Stimulated activated naive CD4-positive, alpha-beta T cell (primary cell): ENCODE results near the gene CHKA.

ENCODE experiments used
- DNase-seq, 6 experiments: peaks; one replicate each; lab custom pipeline; 2025; lab: John Stamatoyannopoulos, UW

The CHKA gene

DNA sequence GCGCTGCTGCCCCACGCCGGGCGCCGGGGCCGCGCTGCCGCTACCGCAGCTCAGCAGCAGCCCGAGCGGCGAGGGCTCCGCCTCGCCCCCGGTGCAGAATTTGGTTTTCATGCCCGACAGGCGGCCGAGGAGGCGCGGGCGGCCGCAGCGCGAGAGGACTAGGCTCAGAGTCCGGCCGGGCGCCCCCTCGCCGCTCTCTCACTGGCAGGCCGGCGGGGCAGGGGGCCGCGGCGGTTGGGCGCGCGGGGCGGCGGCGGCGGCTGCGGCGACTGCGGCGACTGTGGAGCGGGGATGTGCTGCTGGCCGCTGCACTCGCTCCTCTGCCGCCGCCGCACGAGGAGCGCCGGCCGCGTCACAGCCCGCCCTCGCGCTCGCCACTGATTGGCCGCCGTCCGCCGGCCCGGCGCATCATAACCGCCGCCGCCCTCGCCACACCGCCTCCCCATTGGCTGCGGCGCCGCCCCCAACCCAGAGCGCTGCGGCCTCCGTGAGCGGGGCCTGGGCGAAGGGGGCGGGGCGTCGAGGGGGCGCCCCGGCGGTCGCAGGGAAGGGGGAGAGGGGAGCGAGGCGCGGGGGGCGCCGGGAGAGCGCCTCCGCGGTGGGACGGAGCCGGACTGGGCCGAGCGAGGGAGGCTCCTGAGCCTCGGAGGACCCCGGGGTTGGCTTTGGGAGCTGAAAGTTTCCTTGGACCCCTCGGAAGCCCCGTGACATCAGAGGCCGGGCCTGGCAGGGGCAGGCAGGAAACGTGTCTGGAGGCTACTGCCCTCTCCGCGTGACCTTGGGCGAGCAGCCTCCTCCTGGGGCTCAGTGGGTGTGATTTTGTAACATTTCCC is at the start of gene CHKA:
CHKA (minus strand) TSS at position 322 of the 833 bp plus-strand sequence; CDS start at position 111, 211 bp downstream.
- DNase-seq, result peak; percentile 64 to 80 (median 74)

DNA sequence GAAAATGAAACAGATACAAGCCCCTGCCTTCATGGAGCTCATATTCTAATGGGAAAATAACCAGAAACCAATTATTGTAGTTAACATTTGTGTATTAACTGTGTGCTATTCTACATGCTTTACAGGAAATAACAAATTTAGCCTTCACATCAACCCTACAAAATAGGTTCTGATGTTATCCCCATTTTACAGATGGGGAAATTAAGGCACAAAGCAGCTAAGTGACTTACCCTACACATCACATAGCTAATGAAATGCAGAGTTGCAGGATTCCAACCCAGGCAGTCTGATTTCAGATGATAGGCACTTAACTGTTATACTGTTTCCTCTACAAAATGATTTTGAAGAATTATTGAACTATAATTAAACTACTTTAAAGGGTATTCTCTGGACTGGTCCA is 48.3 kb upstream of the CHKA start:
- DNase-seq, result no peak

DNA sequence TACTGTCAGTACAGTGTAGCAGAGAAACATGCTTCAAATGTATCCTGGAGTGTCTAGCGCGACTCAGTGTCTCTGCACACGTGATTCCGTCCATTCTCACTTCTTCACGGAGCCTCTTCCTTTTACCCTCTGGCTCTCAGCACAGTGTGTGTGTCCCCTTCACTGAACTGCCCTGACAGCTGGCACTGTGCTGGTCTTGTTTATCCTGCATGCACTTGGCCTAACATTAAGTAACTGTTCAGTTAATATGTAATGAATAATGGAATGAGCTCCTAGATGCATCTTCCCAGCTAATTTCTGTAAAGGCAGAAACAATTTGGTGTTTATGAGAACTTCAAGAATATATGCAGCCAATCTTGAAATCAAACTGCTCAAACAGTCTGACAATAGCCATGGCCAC is 47.5 kb upstream of the CHKA start:
- no peak for DNase-seq

DNA sequence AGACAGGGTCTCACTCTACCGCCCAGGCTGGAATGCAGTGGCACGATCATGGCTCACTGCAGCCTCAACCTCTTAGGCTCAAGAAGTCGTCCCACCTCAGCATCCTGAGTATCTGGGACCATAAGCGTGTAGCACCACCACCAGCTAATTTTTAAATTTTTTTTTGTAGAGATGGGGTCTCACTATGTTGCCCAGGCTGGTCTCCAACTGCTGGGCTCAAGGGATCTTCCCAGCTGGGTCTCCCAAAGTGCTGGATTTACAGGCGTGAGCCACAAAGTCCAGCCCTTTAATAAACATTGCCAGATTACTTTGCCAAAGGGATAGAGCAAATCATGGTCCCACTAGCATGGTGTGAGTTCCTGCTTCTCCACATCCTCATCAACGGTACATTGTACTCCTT is 46.3 kb upstream of the CHKA start:
- DNase-seq, result no peak

DNA sequence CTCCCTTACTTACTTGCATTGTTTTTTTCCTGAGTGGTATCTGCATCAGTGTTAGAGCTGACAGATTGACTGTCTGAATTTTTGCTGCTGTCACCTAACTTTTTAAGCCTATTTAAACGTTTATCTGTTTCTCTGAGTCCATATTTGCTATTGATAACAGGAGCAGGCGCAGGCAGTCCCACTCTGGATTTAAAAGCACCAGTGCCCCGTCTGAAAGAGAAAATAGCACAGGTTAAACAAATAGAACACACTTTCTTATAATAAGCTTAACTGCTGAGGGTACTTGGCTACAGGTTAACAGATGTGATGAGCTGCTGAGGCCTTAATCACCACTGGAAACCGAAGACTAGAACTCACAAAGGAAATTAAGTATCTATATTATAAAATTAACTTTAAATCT is 45.8 kb upstream of the CHKA start:
- DNase-seq, result no peak

DNA sequence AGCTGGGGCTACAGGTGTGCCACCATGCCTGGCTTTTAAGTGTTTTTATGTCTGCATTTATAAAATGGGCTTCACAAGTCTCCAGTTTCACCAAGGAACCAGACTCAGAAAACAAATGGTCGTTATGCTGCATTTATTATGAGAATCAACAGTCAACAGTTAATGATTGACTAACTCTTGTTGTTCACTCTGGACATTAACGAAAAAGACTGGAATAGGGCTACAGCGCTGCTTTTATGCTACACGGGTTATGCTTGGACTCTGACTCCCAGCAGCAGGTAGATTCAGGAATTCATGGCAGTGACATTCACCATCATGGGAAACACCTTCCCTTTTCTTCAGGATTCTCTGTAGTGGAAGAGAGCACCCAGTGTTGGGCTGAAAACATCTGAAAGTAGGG is 44.4 kb upstream of the CHKA start:
- DNase-seq, result no peak

DNA sequence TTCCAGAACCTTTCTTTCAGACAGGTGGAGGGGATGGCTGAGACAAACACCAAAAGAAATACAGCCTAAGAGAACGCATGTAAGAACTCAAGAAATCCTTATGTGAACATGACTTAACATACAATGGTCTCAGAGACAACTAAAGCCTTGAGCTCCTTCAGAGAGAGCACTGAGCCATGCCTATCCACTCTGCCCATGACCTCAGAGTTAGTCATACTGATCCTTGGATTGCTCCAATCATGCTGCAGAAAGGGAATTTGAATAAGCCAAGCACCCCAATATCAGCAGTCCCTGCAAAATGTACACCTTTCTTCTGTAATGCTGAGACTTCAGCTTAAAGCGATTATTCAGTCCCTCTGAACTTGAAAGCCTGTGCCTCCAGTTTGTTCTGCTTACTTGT is 43.2 kb upstream of the CHKA start:
- no peak for DNase-seq

DNA sequence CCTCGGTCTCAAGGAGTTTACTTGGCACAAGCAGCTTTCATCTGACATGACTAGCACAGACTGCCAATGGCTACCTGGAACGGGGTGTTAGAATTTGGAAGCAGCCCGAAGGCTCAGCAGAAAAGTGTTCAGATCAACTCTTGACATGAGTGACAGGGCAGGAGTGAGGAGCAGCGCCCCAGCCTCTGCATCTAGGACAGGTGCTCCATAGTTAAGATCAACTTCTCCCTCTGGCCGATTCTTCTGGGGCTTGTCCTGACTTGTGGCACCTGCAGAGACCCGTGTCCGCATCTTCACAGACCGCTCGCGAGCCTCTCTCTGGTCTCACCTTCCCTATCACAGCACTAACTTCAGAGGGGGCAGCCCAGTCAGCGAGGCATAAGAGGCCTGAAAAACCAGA is 42.5 kb upstream of the CHKA start:
- no peak for DNase-seq

DNA sequence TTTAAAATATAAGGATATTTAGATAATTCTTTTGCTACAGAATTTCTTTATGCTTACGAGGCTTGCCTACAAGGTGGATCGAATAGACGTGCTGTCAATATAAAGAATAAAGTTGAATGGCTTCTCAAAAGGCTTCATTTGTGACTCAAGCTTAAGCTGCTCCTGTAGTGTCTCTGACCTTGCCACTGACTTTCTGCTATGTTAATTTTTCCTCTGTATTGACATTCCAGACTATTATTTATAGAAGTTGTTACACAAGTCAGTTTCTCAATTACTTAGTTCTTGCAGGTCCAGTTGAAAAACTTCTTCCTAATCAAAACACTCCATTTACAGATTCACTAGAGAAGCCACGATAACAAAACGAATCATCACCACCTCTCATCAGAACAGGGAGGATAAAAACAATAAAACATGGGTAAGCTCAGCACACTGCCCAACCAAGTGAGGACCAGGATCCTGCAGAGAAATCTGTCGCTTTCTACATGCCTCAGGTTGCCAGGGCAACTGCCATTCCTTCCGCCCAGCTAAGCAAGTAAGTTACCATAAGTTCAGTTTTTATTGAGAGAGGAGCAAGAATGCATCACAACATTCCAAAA is 39.0 kb upstream of the CHKA start:
- DNase-seq, result no peak

DNA sequence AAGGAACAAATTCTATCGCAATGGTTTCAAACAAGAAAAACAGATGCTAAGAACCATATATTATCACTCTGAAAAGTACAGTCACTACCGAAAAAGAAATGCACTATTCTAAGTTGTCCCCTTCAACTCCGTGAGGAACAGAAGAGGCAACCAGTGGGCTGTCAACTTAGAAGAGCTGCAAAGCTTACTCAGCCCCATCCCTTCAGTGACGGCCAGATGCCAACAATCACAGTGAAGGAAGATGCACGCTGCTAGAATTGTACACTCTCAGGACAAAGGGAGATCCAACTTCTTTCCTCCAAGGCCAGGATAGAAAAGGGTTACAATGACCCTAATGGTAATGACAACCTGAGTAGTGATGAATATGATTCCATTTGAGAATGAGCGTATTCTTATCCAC is 38.5 kb upstream of the CHKA start:
- DNase-seq, result no peak

DNA sequence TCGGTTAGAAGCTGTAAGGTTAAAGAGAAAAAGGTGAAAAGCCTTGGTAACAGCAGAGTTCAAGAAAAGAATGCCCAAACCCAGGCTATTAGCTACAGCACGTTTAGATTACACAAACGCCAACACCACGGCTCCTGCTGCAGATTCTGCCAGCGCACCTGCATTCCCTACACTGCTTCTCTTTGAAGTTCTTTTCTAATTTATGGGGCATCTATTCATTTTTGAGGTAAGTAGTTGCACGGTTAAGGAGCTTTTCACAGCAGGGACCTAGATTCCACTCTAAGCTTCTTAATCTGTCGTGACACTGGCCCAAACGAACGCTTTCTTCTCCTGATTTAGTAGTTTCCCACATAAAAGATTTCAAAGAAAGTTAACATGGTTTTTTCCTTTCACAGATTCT is 38.0 kb upstream of the CHKA start:
- no peak for DNase-seq

DNA sequence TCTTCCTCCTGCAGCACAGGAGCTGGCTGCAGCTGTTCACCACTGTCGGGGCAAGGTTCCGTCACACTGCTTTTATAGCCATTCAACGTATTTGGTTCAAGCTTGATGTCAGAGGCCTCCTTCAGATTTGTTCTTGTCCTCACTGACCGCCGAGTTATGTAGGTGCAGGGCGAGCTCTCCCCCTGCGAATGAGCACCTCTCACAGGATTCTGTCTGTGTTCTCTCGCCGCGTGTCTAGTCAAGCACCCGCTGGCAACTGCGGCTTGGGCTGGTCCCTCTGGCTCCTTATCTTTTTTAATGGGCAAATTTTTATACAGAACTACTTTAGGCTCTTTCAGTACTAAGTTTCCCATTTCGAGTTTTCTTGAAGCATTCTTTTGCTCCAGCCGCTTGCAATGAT is 37.4 kb upstream of the CHKA start:
- no peak for DNase-seq

DNA sequence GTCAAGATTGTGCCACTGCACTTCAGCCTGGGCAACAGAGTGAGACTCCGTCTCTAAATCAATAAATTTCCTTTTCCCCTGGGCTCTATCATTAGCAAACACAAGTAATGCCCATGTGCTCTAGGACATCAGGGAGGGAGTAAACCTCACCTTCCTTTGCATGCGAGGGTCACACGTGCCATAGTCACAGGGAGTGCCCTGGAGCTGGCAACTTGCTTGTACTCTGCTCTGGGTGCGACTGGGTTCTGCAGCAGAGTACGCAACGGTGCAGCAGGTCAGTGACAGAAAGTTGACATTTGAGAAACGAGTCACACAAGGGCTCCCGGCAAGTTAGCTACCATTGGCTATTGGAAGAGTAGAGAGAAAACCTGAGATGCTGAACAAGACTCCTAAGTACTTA is 32.6 kb upstream of the CHKA start:
- no peak for DNase-seq

DNA sequence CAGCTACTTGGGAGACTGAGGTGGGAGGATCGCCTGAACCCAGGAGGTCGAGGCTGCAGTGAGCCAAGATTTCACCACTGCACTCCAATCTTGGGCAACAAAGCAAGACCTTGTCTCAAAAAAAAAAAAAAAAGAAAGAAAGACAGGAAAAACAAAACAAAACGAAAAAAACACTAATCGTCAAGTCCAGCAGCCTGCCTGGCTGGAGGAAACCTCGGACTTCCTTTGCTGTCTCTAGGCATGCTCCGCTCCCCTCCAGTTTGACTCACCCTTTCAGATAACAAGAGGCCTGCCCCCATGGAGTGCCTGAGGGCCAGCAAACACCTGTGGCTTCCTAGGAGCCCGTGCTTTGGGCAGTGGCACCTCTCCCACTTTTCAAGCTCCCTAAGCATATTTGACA is 28.8 kb upstream of the CHKA start:
- no peak for DNase-seq

DNA sequence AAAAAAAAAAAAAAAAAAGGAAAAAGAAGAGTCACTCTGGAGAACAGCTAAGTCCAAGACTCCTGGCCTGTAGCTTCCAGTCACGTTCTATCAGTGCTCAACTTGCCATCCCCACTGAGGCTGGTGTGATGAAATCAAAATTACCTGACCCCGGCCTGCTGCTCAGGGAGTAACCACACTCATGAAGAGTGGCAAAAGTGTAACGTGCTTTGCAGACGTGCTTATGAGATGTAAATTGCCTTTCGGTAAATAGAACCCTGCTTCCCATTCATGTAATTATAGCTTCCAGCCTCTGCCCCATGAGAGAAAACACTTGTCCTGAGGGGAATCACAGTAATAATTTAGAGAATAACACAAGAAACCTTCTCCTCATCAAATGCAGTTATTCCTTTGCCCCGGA is 28.2 kb upstream of the CHKA start:
- no peak for DNase-seq

DNA sequence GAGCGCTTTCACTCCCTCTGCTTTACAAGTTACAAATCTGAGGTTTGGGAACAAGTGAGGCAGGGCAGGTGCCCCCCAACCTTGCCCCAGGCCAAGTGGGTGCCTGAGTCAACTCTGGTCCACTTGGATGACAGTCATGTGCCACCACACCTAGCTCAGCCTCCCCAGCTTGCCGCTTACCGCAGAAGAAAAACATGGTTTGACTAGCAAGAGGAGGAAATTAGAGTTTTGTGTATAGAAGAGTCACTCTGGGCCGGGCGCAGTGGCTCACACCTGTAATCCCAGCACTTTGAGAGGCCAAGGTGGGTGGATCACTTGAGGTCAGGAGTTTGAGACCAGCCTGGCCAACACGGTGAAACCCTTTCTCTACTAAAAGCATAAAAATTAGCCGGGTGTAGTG is 27.7 kb upstream of the CHKA start:
- DNase-seq, result no peak

DNA sequence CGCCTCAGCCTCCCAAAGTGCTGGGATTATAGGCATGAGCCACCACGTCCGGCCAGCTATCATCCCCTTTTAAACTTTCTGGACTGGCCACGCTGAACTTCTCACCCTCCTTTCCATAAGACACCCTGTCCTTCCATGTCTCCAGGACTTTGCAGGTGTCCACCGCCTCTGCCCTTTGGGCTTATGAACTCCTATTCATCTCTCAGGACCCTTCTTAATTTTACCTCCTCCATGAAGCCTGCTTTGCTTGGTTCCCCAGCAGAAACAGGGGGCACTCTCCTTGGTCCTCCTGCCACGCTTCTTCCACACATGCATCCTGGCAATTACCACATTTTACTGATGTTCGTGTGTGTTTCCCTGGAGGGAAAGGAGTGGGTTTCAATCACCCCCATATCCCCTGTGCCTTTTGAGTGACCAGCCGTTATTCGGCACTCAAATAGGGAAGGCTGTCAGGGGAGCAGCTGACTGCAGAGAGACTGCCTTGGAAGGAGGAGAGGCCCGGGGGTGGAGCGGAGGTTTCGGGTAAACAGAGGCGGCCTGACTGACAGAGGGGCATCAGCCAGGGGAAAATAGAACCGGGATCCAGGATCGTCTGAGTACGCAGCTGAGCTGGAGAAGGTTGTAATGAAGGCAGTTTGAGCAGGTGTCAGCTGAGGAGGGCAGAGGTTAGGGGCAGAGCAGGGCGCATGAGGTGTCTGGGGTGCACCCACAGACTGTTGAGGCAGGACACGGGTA is 27.1 kb upstream of the CHKA start:
- DNase-seq, result no peak

DNA sequence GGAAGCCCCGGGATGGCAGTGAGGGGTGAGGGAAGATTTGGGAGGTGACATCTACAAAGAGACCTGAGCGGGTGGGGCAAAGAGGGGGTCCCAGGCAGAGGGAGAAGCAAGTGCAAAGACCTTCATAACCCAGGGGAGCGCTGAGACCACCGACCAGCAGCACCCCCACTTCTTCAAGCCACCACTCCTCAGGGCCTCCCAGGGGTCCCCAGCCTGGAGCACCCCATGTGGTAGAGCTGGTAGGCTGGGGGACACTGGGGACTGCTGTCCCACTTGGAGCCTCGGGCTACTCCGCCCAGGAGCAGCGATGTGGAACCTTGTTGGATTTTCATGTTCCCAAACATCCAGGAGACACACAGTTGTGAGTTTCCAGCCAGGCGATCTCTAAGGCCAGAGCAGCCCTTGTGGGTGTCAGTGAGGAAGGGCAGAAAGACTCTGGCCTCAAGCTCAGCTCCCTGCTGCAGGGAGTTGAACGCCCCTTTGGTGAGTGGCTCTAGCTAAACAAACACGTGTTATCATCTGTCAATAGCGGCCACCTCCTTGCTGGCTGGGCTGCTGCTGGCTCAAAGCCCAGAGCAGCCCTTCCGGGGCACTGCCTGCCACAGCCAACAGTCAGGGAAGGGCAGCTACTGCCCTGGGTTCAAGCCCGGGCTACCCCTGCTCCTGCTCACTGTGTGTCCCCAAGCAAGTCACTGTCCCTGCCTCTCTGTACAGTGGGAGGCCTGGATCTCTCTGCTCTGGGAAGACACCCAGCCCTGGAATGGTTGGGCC is 25.7 kb upstream of the CHKA start:
- DNase-seq, result no peak

DNA sequence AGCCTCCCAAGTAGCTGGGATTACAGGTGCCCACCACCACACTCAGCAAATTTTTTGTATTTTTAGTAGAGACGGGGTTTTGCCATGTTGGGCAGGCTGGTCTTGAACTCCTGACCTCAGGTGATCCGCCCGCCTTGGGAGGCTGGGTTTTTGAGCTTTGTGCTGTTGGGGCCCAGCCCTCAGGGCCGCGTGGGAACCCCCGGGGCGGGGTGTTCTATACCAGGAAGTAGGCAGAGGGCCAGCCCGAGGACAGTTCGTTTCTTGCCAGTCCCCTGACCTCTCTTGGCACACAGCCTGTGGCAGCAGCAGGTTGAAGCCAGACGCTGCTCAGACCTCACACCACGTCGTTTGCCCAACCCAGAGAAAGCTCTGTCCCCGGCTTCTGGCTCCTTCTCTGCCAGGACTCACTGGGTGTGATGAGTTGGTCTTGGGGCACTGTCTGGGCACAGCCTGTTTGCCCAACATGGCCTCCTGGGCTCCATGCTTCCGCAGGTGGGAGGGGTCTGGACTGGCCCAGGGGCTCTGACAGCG is 24.9 kb upstream of the CHKA start:
- DNase-seq, result no peak

DNA sequence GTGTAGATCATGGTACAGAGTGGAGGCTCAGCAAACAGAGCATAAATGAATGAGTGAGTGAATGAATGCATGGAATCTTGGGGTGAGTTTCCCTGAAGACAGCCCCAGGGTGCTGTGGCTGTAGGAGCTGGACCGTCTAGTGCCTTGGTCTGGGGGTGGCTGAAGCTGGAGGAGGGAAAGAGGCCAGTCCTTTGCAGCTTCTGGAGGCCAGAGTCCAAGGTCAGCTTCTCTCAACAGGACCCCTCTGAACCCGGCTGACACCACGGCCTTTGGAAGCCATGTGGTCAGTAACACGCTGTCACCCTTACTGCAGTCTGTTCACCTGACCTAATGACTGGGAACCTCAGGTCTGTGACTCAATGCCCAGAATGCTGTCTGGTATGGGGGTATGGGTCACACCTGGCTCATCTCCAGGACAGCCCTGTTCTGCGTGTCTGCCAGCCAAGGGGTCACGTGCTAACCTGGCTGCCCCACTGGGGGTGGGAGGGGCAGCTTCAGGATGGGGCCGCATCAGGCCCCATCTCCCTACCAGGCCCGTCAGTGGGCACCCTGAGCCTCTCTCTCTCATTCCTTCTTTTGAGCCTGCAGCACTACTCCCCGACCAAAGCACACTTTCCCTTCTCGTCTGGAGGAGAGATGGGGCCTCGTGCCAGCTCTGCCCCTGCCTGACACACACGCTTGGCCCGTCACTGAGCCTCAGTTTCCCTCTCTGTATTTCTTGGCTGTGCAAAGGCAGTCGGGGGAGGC is 24.1 kb upstream of the CHKA start:
- DNase-seq, result no peak

DNA sequence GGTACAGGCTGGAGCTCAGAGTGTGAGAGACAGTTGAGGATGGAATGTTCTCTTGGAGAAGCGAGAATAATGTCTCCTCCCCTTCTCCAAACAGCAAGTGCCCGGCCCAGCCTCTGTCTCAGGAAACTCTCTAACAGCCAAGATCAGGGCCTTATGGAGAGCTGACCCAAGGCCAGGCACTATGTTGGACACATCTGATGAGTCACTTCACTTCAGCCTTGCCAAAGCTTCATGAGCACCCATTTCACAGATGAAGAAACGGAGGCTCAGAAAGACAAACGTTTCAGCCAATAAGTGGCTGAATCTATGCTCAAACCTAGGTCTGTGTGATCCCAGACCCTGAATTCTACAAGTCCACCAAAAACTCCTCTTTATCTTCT is 22.1 kb upstream of the CHKA start:
- DNase-seq, result no peak
